Esophagus (tissue), 2 donors: Measurements from ENCODE around the gene EMP1. TPM values are rescaled to one million over a fixed set of nuclear protein-coding genes. Genes with fewer than 3 reads are reported as not detected.

ENCODE experiments used
- H3K27ac ChIP-seq, 2 donors: one replicate each; pipeline ENCODE4 v1.5.1; 2013; ENCODE audit warnings: low read depth in 2 of 2, mild to moderate bottlenecking in 2 of 2, inconsistent platforms in 1 of 2, low read length in 1 of 2, moderate library complexity in 1 of 2
- H3K27me3 ChIP-seq, 2 donors: one replicate each; pipeline ENCODE4 v1.6.1; 2013; ENCODE audit warnings: low read length in 2 of 2, control low read depth in 1 of 2, mild to moderate bottlenecking in 1 of 2; ENCODE audit not compliant: insufficient read depth in 2 of 2, control insufficient read depth in 1 of 2
- H3K36me3 ChIP-seq, 2 donors: one replicate each; pipeline ENCODE4 v1.6.1; 2013; ENCODE audit warnings: low read length in 1 of 2; ENCODE audit not compliant: control insufficient read depth in 2 of 2, insufficient read depth in 2 of 2
- H3K4me1 ChIP-seq, 2 donors: one replicate each; pipeline ENCODE4 v1.6.1; 2013; ENCODE audit warnings: low read length in 1 of 2; ENCODE audit not compliant: control insufficient read depth in 2 of 2, insufficient read depth in 2 of 2
- H3K4me3 ChIP-seq, 2 donors: one replicate each; pipeline ENCODE4 v1.5.1; 2013; ENCODE audit warnings: low read length in 2 of 2, mild to moderate bottlenecking in 2 of 2, low read depth in 1 of 2, moderate library complexity in 1 of 2
- H3K9me3 ChIP-seq, 2 donors: one replicate each; pipeline ENCODE4 v1.6.1; 2013; ENCODE audit warnings: mild to moderate bottlenecking in 2 of 2, low read depth in 1 of 2, low read length in 1 of 2, moderate library complexity in 1 of 2; ENCODE audit not compliant: control insufficient read depth in 2 of 2, insufficient read depth in 1 of 2
- WGBS, 2 donors: extraction: QIAGEN DNeasy Blood & Tissue Kit; methylation state at CpG; one replicate each; pipeline ENCODE4 v1.1.7; 2013; 5-methylcytosine and 5-hydroxymethylcytosine counted together
- polyA plus RNA-seq, 2 donors: library from polyadenylated mRNA; stranded (reverse); fragments of 200-250 nt; gene quantifications; one replicate each; pipeline ENCODE4 v1.2.3, GENCODE V29; 2013
- donor health status: healthy with polysubstance abuse.
- donor health status: Bipolar disorder and iron deficiency.

EMP1 gene
- polyA plus RNA-seq, 2 donors = 1,597 to 1,599 TPM

DNA sequence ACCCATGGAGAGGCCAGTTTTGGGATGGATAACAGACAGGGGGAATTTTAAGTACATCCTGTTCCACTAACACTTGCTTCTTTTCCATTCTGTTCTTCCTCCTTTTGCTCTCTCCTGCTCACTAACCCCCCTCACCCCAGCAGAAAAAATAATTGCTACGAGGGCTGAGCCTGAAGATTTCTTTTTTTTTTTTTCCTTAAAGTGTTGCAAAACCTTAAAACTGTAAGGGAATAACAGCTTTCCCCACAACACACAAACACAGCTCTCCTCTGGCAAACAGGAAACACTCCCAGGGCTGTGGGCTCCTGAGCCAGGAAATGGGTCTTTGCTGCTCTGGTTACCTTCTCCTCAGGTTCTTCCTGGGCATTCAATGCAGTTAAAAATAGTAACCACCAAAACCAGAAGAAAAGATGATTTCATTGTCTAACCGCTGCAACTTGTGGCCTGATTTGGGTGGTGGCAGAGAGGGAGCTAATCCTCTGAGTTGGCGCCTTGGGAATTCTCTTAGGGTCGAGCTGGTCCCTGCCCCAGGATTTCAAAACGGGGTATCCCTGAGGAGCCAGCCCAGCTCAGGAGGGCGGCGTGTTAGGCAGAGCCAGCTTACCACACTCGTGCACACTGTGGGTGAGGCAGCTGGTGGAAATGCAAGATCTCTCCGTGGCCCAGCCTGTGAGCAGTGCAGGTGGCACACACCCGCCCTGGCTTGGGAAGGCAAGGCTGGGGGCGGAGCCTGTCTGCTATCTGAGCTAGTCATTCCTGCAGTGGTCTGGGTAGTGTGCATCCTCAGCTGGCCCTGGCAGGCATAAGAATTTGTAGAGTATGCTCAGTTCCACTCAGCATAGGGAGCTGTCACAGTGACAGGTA lies 17.1 kb upstream of the EMP1 start:
- Histone ChIP-seq H3K4me3 (peak overlapping the region; percentile 28 to 32), H3K9me3 (no peaks in the 10 kb centered on the region), H3K27ac (peak overlapping the region; percentile 89 to 93), H3K27me3 (no peaks in the 10 kb centered on the region), H3K4me1 (peaks cover 2 to 9% of the 10 kb centered on the region in 2 donors), H3K36me3 (no peaks in the 10 kb centered on the region)
- WGBS, 2 donors = 15 to 18% methylated on average over 11 of the region's 11 CpGs

DNA sequence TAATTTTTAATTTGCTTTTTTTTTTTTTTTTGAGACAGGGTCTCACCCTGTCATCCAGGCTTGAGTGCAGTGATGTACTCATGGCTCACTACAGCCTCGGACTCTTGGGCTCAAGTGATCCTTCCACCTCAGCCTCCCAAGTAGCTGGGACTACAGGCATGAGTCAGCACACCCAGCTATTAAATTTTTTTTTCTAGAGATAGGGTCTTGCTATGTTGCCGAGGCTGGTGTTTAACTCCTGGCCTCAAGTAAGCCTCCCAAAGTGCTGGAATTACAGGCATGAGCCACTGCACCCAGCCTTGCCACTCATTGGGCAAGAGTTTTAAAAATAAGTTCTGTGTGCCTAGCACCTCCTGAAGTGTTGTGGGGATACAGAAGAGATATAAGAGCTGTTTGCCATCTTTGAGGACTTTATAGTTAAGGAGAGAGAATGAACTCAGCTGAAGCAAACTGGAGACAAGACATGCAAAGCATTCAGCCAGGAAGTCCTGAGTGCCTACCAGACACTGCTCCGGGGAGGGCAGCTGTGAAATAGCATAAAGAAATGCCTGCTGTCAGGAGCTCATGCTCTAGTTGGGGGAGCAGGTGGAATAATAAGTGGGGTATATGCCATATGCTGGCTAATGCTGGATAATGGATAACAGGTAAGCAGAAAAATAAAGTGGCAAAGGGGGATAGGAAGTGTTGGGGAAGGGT lies 15.0 kb upstream of the EMP1 start:
- no peak overlapping the region for H3K4me3 ChIP-seq
- no peaks in the 10 kb centered on the region for H3K27me3 ChIP-seq
- no peaks in the 10 kb centered on the region for H3K36me3 ChIP-seq
- H3K4me1 ChIP-seq = peaks cover 2 to 9% of the 10 kb centered on the region in 2 donors
- WGBS, 2 donors = 71 to 75% methylated on average over 3 of the region's 3 CpGs
- H3K9me3 ChIP-seq = no peaks in the 10 kb centered on the region
- no peak overlapping the region for H3K27ac ChIP-seq

DNA sequence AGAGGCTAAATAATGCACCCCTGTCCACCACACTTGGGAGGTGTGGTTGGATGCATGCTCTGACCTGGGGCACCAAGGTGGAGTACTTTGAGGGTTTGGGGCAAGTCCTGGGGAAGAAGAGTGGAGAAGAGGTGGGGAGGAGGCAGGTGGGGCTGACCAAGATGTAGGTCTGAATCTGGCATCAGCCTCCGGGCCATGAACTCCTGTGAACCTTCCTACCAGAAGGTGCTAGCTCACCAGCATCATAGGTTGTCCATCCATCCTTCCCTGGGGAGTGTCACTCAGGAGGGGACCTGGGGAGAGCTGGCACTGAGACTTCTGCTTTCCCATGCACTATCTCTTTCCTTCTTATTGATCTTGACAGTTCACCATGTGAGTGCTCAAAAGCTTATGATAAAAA lies 13.6 kb upstream of the EMP1 start:
- 90 to 100% methylated on average over 1 of the region's 1 CpG for WGBS, 2 donors
- Histone ChIP-seq H3K9me3 (no peaks in the 10 kb centered on the region), H3K4me1 (peaks cover 2 to 6% of the 10 kb centered on the region in 2 donors), H3K27me3 (no peaks in the 10 kb centered on the region), H3K27ac (peak overlapping the region; percentile 6 to 45), H3K4me3 (no peak overlapping the region), H3K36me3 (no peaks in the 10 kb centered on the region)

DNA sequence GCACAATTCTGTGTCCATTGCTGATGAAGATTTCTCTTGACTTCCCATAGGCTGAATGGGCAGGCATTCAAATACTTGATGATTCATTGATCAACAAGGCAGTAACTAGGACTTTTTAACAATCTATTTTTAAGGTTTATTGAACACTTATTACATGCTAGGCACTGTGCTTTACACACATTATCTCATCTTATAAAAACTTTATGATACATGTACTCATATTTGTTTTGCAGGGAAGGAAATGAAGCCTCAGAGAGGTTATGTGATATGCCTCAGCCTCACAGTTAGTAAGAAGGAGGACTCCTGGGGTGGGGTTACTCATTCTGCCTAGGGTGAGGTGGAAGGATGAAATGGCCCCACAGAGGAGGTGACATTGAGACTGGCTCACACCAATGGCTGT lies 12.9 kb upstream of the EMP1 start:
- Histone ChIP-seq H3K27me3 (no peaks in the 10 kb centered on the region), H3K27ac (peak overlapping the region in 1 of 2 donors; percentile 37), H3K4me3 (no peak overlapping the region), H3K36me3 (no peaks in the 10 kb centered on the region), H3K4me1 (peaks cover 2 to 6% of the 10 kb centered on the region in 2 donors), H3K9me3 (no peaks in the 10 kb centered on the region)

DNA sequence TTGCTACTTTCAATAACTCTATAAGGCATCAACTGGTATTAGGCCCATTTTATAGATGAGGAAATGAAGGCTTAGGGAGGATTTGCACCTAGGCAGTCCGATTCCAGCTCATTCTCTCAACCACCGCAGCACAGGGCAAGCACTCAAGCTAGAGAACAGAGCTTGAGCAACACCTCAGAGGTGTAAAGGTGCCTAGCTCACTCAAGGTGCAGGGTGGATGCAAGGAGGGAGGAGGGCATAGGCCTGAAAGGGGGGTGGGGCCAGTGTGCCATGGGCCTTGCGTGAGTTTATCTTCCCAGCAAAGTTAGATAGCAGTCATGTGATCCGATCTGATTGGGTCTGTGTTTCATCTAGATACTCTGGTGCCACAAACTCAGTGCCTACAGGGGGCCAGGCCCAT lies 10.2 kb upstream of the EMP1 start:
- Histone ChIP-seq H3K27me3 (no peaks in the 10 kb centered on the region), H3K4me1 (peaks cover 0 to 6% of the 10 kb centered on the region in 2 donors), H3K36me3 (no peaks in the 10 kb centered on the region), H3K27ac (peak overlapping the region; percentile 87 to 89), H3K9me3 (no peaks in the 10 kb centered on the region), H3K4me3 (no peak overlapping the region)
- 75 to 84% methylated on average over 4 of the region's 4 CpGs for WGBS, 2 donors

DNA sequence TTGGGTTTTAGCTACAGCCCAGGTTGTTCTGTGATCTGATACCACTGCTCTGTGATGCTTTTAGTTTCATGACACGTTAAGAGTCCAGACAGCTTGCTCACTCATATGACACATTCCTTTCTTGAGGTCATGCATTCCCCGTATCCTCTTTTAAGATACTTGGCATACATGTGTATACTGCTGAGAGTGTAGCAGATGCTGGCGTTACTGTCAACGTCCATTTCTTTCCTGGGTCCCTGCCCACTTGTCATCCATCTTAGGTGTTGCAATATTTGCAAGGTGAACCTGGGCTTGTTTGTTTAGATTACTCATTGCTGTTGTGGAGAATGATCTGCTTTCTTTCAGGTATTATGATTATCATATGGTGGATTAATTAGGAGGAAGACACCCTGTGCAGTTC lies 9.1 kb upstream of the EMP1 start:
- Histone ChIP-seq H3K4me3 (no peak overlapping the region), H3K9me3 (no peaks in the 10 kb centered on the region), H3K27me3 (no peaks in the 10 kb centered on the region), H3K4me1 (peaks cover 0 to 6% of the 10 kb centered on the region in 2 donors), H3K36me3 (no peaks in the 10 kb centered on the region), H3K27ac (peak overlapping the region; percentile 86 to 89)
- 44 to 57% methylated on average over 4 of the region's 4 CpGs for WGBS, 2 donors

DNA sequence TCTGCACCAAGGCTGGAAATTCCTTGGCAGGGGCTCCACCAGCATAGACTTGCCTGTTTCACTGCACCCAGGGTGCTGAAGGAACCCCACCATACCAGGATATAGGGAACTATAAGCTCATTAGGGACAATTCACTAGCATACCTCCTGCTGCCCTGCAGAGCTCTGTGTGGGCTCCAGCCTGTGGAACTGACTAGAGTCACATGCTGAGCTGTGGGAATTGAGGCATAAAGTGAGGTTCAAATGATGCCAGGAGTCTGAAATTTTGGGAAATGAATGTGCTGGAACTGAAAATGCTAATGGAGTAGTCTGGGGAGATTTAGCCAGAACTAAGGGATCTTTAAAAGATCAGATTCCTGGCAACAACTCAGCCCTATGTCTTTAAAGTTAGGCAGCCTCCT lies 7.3 kb upstream of the EMP1 start:
- Histone ChIP-seq H3K27ac (no peak overlapping the region), H3K4me1 (peaks cover 0 to 6% of the 10 kb centered on the region in 2 donors), H3K4me3 (no peak overlapping the region)

DNA sequence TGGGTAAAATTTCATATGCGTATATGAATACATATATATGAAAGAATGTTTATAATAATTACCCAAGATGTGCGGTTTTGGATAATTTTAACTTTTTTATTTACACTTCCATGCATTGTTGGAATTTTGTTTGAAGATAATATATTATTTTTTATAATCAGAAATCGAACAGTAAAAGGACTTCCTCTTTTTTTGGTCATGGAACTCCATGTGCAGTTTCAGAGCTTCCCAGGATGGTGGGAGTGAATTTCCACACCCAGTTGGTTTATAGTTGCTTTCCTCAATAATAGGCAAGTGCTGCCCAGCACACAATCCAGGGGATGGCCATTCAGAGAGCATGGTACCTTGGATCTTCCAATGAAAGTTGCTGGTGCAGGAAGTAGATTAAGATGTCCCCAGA lies 6.3 kb upstream of the EMP1 start:
- Histone ChIP-seq H3K36me3 (no peaks in the 10 kb centered on the region), H3K4me1 (peaks cover 0 to 6% of the 10 kb centered on the region in 2 donors), H3K4me3 (no peak overlapping the region), H3K27me3 (no peaks in the 10 kb centered on the region), H3K27ac (no peak overlapping the region), H3K9me3 (no peaks in the 10 kb centered on the region)
- WGBS, 2 donors = 56 to 61% methylated on average over 3 of the region's 3 CpGs

More for the DNA sequence above, 7.3 kb upstream of the EMP1 start:
- no peaks in the 10 kb centered on the region for H3K27me3 ChIP-seq
- H3K9me3 ChIP-seq = no peaks in the 10 kb centered on the region
- H3K36me3 ChIP-seq = no peaks in the 10 kb centered on the region

DNA sequence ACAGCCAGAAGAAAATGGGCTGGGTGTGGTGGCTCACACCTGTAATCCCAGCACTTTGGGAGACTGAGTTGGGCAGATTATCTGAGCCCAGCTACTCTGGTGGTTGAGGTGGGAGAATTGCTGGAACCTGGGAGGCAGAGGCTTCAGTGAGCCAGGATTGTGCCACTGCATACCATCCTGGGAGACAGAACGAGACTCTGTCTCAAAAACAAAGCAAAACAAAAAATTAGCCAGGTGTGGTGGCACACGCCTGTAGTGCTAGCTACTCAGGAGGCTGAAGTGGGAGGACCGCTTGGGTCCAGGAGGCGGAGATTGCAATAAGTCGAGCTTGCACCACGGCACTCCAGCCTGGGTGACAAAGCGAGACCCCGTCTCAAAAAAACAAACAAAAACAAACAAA lies 3.8 kb upstream of the EMP1 start:
- Histone ChIP-seq H3K4me3 (no peak overlapping the region), H3K4me1 (peaks cover 6 to 9% of the 10 kb centered on the region in 2 donors), H3K27ac (no peak overlapping the region), H3K9me3 (no peaks in the 10 kb centered on the region), H3K27me3 (no peaks in the 10 kb centered on the region), H3K36me3 (no peaks in the 10 kb centered on the region)
- 83 to 88% methylated on average over 8 of the region's 8 CpGs for WGBS, 2 donors
